CD8-positive, alpha-beta memory T cell (primary cell): ENCODE results near the gene PSMB7. TPM values are rescaled to one million over a fixed set of nuclear protein-coding genes. Genes with fewer than 3 reads are reported as not detected.

ENCODE experiments used
- CTCF ChIA-PET: fragments of 350-600 bp; sonication (Branson Sonifier 250); formaldehyde crosslinking; loops from one replicate; lab custom pipeline; 2021; ENCODE audit warnings: antibody characterized with exemption; lab: Charles Lee
- POLR2A ChIA-PET: fragments of 350-600 bp; sonication (Branson Sonifier 250); formaldehyde crosslinking; loops from one replicate; lab custom pipeline; 2021; ENCODE audit warnings: antibody characterized with exemption; lab: Charles Lee
- DNase-seq, 5 donors: peaks; one replicate each; pipeline versions ENCODE4 v3.0.0 to v3.0.0-alpha.2; 2020 to 2022; ENCODE audit warnings: mixed read lengths in 1 of 5
- H3K27ac ChIP-seq: one replicate; pipeline ENCODE4 v1.7.0; 2013; ENCODE audit warnings: low read depth, mild to moderate bottlenecking, low read length, moderate library complexity
- H3K27me3 ChIP-seq: 2 replicates; pipeline ENCODE4 v1.7.0; 2013; ENCODE audit warnings: low read length, mild to moderate bottlenecking; ENCODE audit not compliant: insufficient read depth, poor library complexity, severe bottlenecking
- H3K36me3 ChIP-seq: 2 replicates; pipeline ENCODE4 v1.7.0; 2013; ENCODE audit warnings: mild to moderate bottlenecking, low read length, moderate library complexity; ENCODE audit not compliant: insufficient read depth
- H3K4me1 ChIP-seq: 2 replicates; pipeline ENCODE4 v1.7.0; 2013; ENCODE audit warnings: mild to moderate bottlenecking, low read length, moderate library complexity; ENCODE audit not compliant: insufficient read depth
- H3K4me3 ChIP-seq: 2 replicates; pipeline ENCODE4 v1.7.0; 2013; ENCODE audit warnings: mild to moderate bottlenecking, low read length
- H3K9me3 ChIP-seq: 2 replicates; pipeline ENCODE4 v1.7.0; 2013; ENCODE audit warnings: mild to moderate bottlenecking, low read length
- H3K27ac Mint-ChIP-seq, 8 donors: one replicate each; pipeline ENCODE4 v1.8.0; 2020 to 2021; ENCODE audit warnings: mixed read lengths in 8 of 8, mild to moderate bottlenecking in 6 of 8, inconsistent platforms in 3 of 8, moderate library complexity in 3 of 8
- H3K27me3 Mint-ChIP-seq, 2 donors: one replicate each; pipeline ENCODE4 v1.8.0; 2020 to 2021; ENCODE audit warnings: mixed read lengths in 2 of 2, mild to moderate bottlenecking in 1 of 2, moderate library complexity in 1 of 2
- H3K36me3 Mint-ChIP-seq, 3 donors: one replicate each; pipeline ENCODE4 v1.8.0; 2020 to 2021; ENCODE audit warnings: mixed read lengths in 3 of 3, inconsistent platforms in 1 of 3, mild to moderate bottlenecking in 1 of 3
- H3K4me1 Mint-ChIP-seq, 3 donors: one replicate each; pipeline ENCODE4 v1.8.0; 2020 to 2021; ENCODE audit warnings: mixed read lengths in 3 of 3, inconsistent platforms in 1 of 3, mild to moderate bottlenecking in 1 of 3
- H3K4me3 Mint-ChIP-seq, 7 donors: one replicate each; pipeline ENCODE4 v1.8.0; 2020 to 2021; ENCODE audit warnings: mixed read lengths in 7 of 7, mild to moderate bottlenecking in 6 of 7, moderate library complexity in 4 of 7, inconsistent platforms in 2 of 7
- H3K9me3 Mint-ChIP-seq, 5 donors: one replicate each; pipeline ENCODE4 v1.8.0; 2020 to 2022; ENCODE audit warnings: mixed read lengths in 5 of 5, mild to moderate bottlenecking in 3 of 5, moderate library complexity in 2 of 5, inconsistent platforms in 1 of 5
- polyA plus RNA-seq: library from polyadenylated mRNA; unstranded; fragments of 300-500 nt; fragmentation: Illumina TruSeq; gene quantifications from one replicate; pipeline ENCODE4 v1.2.3, GENCODE V29; 2021
- total RNA-seq, 2 experiments: library from RNA; stranded (reverse); gene quantifications; one replicate each; pipeline ENCODE4 v1.2.3, GENCODE V29; 2021

Gene PSMB7
- total and polyA plus RNA-seq, 3 experiments from 2014 or later: 161 to 215 (median 215) TPM

- CTCF ChIA-PET: no interaction called here
- no peak overlapping the region for H3K4me3 Mint-ChIP-seq
- POLR2A ChIA-PET: no interaction called here
Observed at GRCh38 chr9:124440786-124441185, 25.5 kb upstream of the PSMB7 start.

GRCh38 chr9:124439686-124440243, 24.5 kb upstream of the PSMB7 start:
- peaks cover 0 to 3% (median 0%) of the 10 kb centered on the region in 3 donors for H3K36me3 Mint-ChIP-seq
- no peak overlapping the region for H3K27ac Mint-ChIP-seq
- H3K27me3 Mint-ChIP-seq: peaks cover 32 to 38% of the 10 kb centered on the region in 2 donors
- Histone ChIP-seq H3K4me1 (no peaks in the 10 kb centered on the region), H3K27ac (no peak overlapping the region), H3K36me3 (no peaks in the 10 kb centered on the region), H3K4me3 (no peak overlapping the region), H3K9me3 (no peaks in the 10 kb centered on the region), H3K27me3 (no peaks in the 10 kb centered on the region)
- DNase-seq: no peak
- H3K4me1 Mint-ChIP-seq: no peaks in the 10 kb centered on the region
- POLR2A ChIA-PET: no interaction called here
- H3K4me3 Mint-ChIP-seq: no peak overlapping the region
- CTCF ChIA-PET: no interaction called here
- H3K9me3 Mint-ChIP-seq: peaks cover 0 to 5% (median 0%) of the 10 kb centered on the region in 5 donors

More at GRCh38 chr9:124440786-124441185, 25.5 kb upstream of the PSMB7 start:
- no peaks in the 10 kb centered on the region for H3K9me3 ChIP-seq
- H3K27ac ChIP-seq: no peak overlapping the region
- H3K9me3 Mint-ChIP-seq: peaks cover 0 to 5% (median 0%) of the 10 kb centered on the region in 5 donors
- no peak overlapping the region for H3K4me3 ChIP-seq
- DNase-seq: no peak
- no peaks in the 10 kb centered on the region for H3K27me3 ChIP-seq
- H3K36me3 ChIP-seq: no peaks in the 10 kb centered on the region
- no peaks in the 10 kb centered on the region for H3K4me1 ChIP-seq
- H3K4me1 Mint-ChIP-seq: no peaks in the 10 kb centered on the region
- peaks cover 0 to 3% (median 0%) of the 10 kb centered on the region in 3 donors for H3K36me3 Mint-ChIP-seq
- H3K27ac Mint-ChIP-seq: no peak overlapping the region
- peaks cover 36 to 44% of the 10 kb centered on the region in 2 donors for H3K27me3 Mint-ChIP-seq

GRCh38 chr9:124439086-124439485, 23.8 kb upstream of the PSMB7 start:
- peaks cover 0 to 3% (median 0%) of the 10 kb centered on the region in 3 donors for H3K36me3 Mint-ChIP-seq
- POLR2A ChIA-PET: no interaction called here

GRCh38 chr9:124438091-124438490, 22.8 kb upstream of the PSMB7 start:
- no peak for DNase-seq
- Mint-ChIP-seq H3K36me3 (peaks cover 0 to 3% (median 0%) of the 10 kb centered on the region in 3 donors), H3K27ac (no peak overlapping the region), H3K9me3 (peaks cover 0 to 5% (median 0%) of the 10 kb centered on the region in 5 donors), H3K27me3 (peaks cover 33 to 37% of the 10 kb centered on the region in 2 donors), H3K4me3 (no peak overlapping the region), H3K4me1 (no peaks in the 10 kb centered on the region)
- Histone ChIP-seq H3K4me1 (no peaks in the 10 kb centered on the region), H3K9me3 (no peaks in the 10 kb centered on the region), H3K4me3 (no peak overlapping the region), H3K27me3 (no peaks in the 10 kb centered on the region), H3K36me3 (no peaks in the 10 kb centered on the region), H3K27ac (no peak overlapping the region)
- ChIA-PET POLR2A (no interaction called here), CTCF (no interaction called here)

More at GRCh38 chr9:124439086-124439485, 23.8 kb upstream of the PSMB7 start:
- CTCF ChIA-PET: no interaction called here
- no peaks in the 10 kb centered on the region for H3K4me1 Mint-ChIP-seq
- H3K9me3 Mint-ChIP-seq: peaks cover 0 to 5% (median 0%) of the 10 kb centered on the region in 5 donors
- Histone ChIP-seq H3K36me3 (no peaks in the 10 kb centered on the region), H3K27me3 (no peaks in the 10 kb centered on the region), H3K27ac (no peak overlapping the region), H3K4me3 (no peak overlapping the region), H3K9me3 (no peaks in the 10 kb centered on the region), H3K4me1 (no peaks in the 10 kb centered on the region)
- no peak overlapping the region for H3K4me3 Mint-ChIP-seq
- H3K27ac Mint-ChIP-seq: no peak overlapping the region
- peaks cover 33 to 40% of the 10 kb centered on the region in 2 donors for H3K27me3 Mint-ChIP-seq
- no peak for DNase-seq

- Mint-ChIP-seq H3K36me3 (peaks cover 0 to 3% (median 0%) of the 10 kb centered on the region in 3 donors), H3K27ac (no peak overlapping the region), H3K27me3 (peaks cover 31 to 42% of the 10 kb centered on the region in 2 donors), H3K9me3 (peaks cover 0 to under 1% (median 0%) of the 10 kb centered on the region in 5 donors), H3K4me3 (no peak overlapping the region), H3K4me1 (no peaks in the 10 kb centered on the region)
- ChIA-PET CTCF (no interaction called here), POLR2A (no interaction called here)
- DNase-seq: no peak
- no peak overlapping the region for H3K27ac ChIP-seq
- H3K36me3 ChIP-seq: no peaks in the 10 kb centered on the region
- H3K27me3 ChIP-seq: no peaks in the 10 kb centered on the region
- H3K4me3 ChIP-seq: no peak overlapping the region
- no peaks in the 10 kb centered on the region for H3K4me1 ChIP-seq
- no peaks in the 10 kb centered on the region for H3K9me3 ChIP-seq
Observed at GRCh38 chr9:124437086-124437485, 21.8 kb upstream of the PSMB7 start.

GRCh38 chr9:124436320-124436719, 21.1 kb upstream of the PSMB7 start:
- ChIA-PET POLR2A (no interaction called here), CTCF (no interaction called here)
- Mint-ChIP-seq H3K4me1 (no peaks in the 10 kb centered on the region), H3K4me3 (no peak overlapping the region), H3K27ac (no peak overlapping the region), H3K27me3 (peaks cover 25 to 38% of the 10 kb centered on the region in 2 donors), H3K36me3 (no peaks in the 10 kb centered on the region), H3K9me3 (no peaks in the 10 kb centered on the region)
- Histone ChIP-seq H3K36me3 (no peaks in the 10 kb centered on the region), H3K4me1 (no peaks in the 10 kb centered on the region), H3K27me3 (no peaks in the 10 kb centered on the region), H3K27ac (no peak overlapping the region), H3K9me3 (no peaks in the 10 kb centered on the region), H3K4me3 (no peak overlapping the region)
- DNase-seq: no peak

GRCh38 chr9:124429530-124429867, 14.3 kb upstream of the PSMB7 start:
- no peak overlapping the region for H3K27ac Mint-ChIP-seq
- no peak overlapping the region for H3K27ac ChIP-seq
- no peaks in the 10 kb centered on the region for H3K4me1 ChIP-seq
- H3K27me3 ChIP-seq: no peaks in the 10 kb centered on the region
- H3K4me1 Mint-ChIP-seq: no peaks in the 10 kb centered on the region
- no peak overlapping the region for H3K4me3 Mint-ChIP-seq
- no peak overlapping the region for H3K4me3 ChIP-seq
- ChIA-PET POLR2A (no interaction called here), CTCF (no interaction called here)
- no peaks in the 10 kb centered on the region for H3K36me3 Mint-ChIP-seq
- H3K9me3 Mint-ChIP-seq: no peaks in the 10 kb centered on the region
- no peaks in the 10 kb centered on the region for H3K9me3 ChIP-seq
- no peak for DNase-seq
- no peaks in the 10 kb centered on the region for H3K36me3 ChIP-seq
- peaks cover 14% of the 10 kb centered on the region in 2 donors for H3K27me3 Mint-ChIP-seq

- Histone ChIP-seq H3K4me3 (no peak overlapping the region), H3K9me3 (no peaks in the 10 kb centered on the region), H3K27ac (no peak overlapping the region), H3K4me1 (no peaks in the 10 kb centered on the region), H3K36me3 (no peaks in the 10 kb centered on the region), H3K27me3 (no peaks in the 10 kb centered on the region)
- POLR2A ChIA-PET: no interaction called here
- H3K4me1 Mint-ChIP-seq: no peaks in the 10 kb centered on the region
- CTCF ChIA-PET: no interaction called here
- H3K36me3 Mint-ChIP-seq: no peaks in the 10 kb centered on the region
- H3K27me3 Mint-ChIP-seq: peaks cover 12 to 13% of the 10 kb centered on the region in 2 donors
- no peak for DNase-seq
- H3K9me3 Mint-ChIP-seq: no peaks in the 10 kb centered on the region
- no peak overlapping the region for H3K27ac Mint-ChIP-seq
- H3K4me3 Mint-ChIP-seq: no peak overlapping the region
Observed at GRCh38 chr9:124428751-124429529, 13.7 kb upstream of the PSMB7 start.
